Measurements from ENCODE around the gene ATP6V0B. TPM values are rescaled to one million over a fixed set of nuclear protein-coding genes. Genes with fewer than 3 reads are reported as not detected.

ATP6V0B gene
- total RNA-seq, 4 donors from 2014 or later = 111 to 223 (median 139) TPM

DNA sequence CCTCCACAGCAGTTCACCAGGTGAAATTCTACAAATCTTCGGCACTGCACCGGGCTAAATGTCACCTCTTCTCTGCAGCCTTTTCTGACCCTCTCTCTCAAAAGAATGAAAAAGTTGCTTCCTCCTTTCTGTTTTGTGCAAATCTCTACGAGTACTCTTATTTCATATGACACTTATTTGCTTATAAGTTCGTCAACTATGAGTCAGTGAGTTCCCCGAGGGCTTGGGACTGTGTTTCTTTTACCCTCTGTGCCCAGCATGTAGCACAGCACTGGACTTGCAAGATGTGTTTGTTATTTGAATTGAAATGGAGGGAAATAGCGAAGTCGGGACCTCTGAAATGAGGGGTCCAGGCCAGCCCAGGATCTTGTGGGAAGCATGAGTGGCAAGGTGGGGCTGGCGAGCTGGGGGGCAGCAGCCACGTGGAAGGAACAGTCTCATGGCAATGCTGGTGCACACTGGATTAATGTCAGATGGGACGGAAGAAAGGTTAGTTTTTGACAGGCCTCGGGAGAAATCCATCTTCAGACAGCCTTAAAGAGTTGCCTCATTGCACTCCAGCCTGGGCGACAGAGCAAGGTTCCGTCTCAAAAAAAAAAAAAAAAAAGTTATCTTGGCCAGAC is 50.3 kb downstream of the ATP6V0B start:
- TF ChIP-seq, protein P1, sequence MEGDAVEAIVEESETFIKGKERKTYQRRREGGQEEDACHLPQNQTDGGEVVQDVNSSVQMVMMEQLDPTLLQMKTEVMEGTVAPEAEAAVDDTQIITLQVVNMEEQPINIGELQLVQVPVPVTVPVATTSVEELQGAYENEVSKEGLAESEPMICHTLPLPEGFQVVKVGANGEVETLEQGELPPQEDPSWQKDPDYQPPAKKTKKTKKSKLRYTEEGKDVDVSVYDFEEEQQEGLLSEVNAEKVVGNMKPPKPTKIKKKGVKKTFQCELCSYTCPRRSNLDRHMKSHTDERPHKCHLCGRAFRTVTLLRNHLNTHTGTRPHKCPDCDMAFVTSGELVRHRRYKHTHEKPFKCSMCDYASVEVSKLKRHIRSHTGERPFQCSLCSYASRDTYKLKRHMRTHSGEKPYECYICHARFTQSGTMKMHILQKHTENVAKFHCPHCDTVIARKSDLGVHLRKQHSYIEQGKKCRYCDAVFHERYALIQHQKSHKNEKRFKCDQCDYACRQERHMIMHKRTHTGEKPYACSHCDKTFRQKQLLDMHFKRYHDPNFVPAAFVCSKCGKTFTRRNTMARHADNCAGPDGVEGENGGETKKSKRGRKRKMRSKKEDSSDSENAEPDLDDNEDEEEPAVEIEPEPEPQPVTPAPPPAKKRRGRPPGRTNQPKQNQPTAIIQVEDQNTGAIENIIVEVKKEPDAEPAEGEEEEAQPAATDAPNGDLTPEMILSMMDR (IDR thresholded peaks at IDR 0.05) = no peak
- no peak for DNase-seq (ENCODE audit: low spot score)

DNA sequence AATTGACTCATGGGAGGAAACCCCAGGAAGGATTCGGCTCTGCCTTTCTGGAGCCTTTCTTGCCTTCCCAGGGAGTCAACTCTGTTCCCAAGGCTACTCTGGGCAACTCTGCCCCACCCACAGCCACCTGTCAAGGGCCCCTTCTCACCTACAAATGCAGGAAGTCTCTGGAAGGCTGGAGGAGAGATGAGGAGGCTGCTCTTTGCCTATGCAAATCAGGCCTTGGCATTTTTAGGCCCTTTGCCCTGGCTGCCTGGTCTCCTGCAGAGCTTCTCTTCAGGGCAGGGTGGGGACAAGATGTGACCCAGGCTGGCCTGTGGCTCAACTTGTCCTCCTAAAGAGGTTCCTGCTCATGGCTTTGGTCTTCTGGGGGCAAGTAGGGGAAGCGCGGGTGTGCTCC is 51.1 kb downstream of the ATP6V0B start:
- DNase-seq (ENCODE audit: low spot score) (no peak), ATAC-seq (ENCODE audit: low FRiP score) (no peak)
- TF ChIP-seq, protein P1 (IDR thresholded peaks at IDR 0.05) = no peak

More for the DNA sequence above, 50.3 kb downstream of the ATP6V0B start:
- ATAC-seq (ENCODE audit: low FRiP score) = no peak

DNA sequence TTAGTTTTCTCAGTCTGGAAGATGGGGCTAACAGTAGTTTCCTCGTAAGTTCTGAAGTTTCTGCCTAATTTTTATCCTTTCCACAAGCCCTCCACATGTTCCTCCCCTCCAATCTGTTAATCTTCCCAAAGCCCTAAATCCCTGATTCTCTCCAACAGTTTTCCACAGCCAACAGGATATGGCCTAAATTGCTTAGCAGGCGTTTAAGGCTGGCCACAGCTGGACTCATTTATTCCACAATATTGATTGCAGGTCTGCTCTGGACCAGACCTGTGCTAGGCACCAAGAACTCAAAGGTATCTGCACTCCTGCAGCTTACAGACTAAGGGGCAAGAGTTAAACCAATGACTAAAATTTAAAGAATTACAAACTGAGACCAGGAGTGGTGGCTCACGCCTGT is 52.6 kb downstream of the ATP6V0B start:
- ATAC-seq (ENCODE audit: low FRiP score) = no peak
- DNase-seq (ENCODE audit: low spot score) = no peak
- TF ChIP-seq, protein P1 (IDR thresholded peaks at IDR 0.05) = no peak

Other genes starting within 250 kb of the ATP6V0B start
- gene ARTN, start 41.2 kb upstream of the ATP6V0B start, total RNA-seq = under 1 TPM in 3 of 4 donors, not detected in 1; 0.19 to 0.72 (median 0.63) TPM
- 10 to 100 TPM; 18.7 to 23.2 (median 21.1) TPM for gene IPO13, start 28.0 kb upstream of the ATP6V0B start, total RNA-seq
- gene DPH2, start 5.0 kb upstream of the ATP6V0B start, total RNA-seq = 10 to 100 TPM; 18.1 to 67.5 (median 23.1) TPM
- gene B4GALT2, start 4.2 kb downstream of the ATP6V0B start, total RNA-seq = 10 to 100 TPM; 20.3 to 67.9 (median 42.6) TPM
- gene CCDC24, start 16.6 kb downstream of the ATP6V0B start, total RNA-seq = 1 to 10 TPM; 2.3 to 3.6 (median 2.8) TPM
- gene SLC6A9, start 56.5 kb downstream of the ATP6V0B start, total RNA-seq = 1 to 10 TPM in 3 of 4 donors, under 1 TPM in 1; 0.31 to 7.4 (median 4.0) TPM
- gene KLF17, start 143.9 kb downstream of the ATP6V0B start, total RNA-seq = under 1 TPM in 1 of 4 donors, not detected in 3; 0.24 TPM
- gene KLF18, start 166.7 kb downstream of the ATP6V0B start, total RNA-seq = not detected
- gene DMAP1, start 238.5 kb downstream of the ATP6V0B start, total RNA-seq = 10 to 100 TPM; 23.2 to 43.5 (median 27.9) TPM